ENCODE data around the gene SCN1A. TPM values are rescaled to one million over a fixed set of nuclear protein-coding genes. Genes with fewer than 3 reads are reported as not detected.

The SCN1A gene
- total RNA-seq, 1 donor, result 0.72 TPM

GRCh38 chr2:166167449-166167848 is 39.6 kb upstream of the SCN1A start:
- Histone ChIP-seq H3K27me3 (ENCODE audit: insufficient read depth, low read length) (no peaks in the 10 kb centered on the region), H3K9me3 (ENCODE audit: low read depth, low read length) (no peaks in the 10 kb centered on the region), H2AFZ (ENCODE audit: low read length) (no peak overlapping the region), H3K27ac (ENCODE audit: low read depth, low read length) (no peak overlapping the region), H4K20me1 (ENCODE audit: insufficient read depth, low read length) (no peaks in the 10 kb centered on the region), H3K4me2 (ENCODE audit: insufficient read depth, low read length) (no peak overlapping the region), H3K79me2 (ENCODE audit: insufficient read depth, low read length) (no peaks in the 10 kb centered on the region), H3K36me3 (ENCODE audit: insufficient read depth, low read length) (no peaks in the 10 kb centered on the region), H3K4me1 (ENCODE audit: insufficient read depth, low read length) (no peaks in the 10 kb centered on the region), H3K4me3 (ENCODE audit: insufficient read depth, low read length) (no peak overlapping the region)
- no peak for DNase-seq (ENCODE audit: insufficient read length, low spot score, missing footprints)
- TF ChIP-seq, protein P1, sequence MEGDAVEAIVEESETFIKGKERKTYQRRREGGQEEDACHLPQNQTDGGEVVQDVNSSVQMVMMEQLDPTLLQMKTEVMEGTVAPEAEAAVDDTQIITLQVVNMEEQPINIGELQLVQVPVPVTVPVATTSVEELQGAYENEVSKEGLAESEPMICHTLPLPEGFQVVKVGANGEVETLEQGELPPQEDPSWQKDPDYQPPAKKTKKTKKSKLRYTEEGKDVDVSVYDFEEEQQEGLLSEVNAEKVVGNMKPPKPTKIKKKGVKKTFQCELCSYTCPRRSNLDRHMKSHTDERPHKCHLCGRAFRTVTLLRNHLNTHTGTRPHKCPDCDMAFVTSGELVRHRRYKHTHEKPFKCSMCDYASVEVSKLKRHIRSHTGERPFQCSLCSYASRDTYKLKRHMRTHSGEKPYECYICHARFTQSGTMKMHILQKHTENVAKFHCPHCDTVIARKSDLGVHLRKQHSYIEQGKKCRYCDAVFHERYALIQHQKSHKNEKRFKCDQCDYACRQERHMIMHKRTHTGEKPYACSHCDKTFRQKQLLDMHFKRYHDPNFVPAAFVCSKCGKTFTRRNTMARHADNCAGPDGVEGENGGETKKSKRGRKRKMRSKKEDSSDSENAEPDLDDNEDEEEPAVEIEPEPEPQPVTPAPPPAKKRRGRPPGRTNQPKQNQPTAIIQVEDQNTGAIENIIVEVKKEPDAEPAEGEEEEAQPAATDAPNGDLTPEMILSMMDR (IDR thresholded peaks at IDR 0.05; ENCODE audit: extremely low read depth, low read depth, low read length), result no peak

DNA sequence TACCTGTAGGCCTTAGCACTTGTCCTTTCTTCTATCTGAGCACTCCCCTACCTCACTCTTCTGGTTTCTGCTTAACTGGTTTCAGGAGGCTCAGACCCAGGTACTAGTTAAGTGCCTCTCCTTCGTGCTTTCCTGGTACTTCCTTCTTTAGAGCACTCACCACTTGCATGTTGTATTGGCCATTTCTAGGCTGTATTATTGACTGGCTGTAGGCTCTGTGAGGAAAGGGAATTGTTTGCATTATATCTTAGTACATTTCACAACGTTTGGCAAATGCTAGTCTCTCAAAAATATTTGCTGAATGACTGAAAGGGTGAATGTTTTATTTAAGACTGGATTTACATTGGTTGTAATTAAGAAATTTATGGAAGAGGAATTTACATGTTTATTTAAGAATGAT is 36.0 kb upstream of the SCN1A start:
- no peak overlapping the region for H3K4me3 ChIP-seq (ENCODE audit: insufficient read depth, low read length)
- no peaks in the 10 kb centered on the region for H3K36me3 ChIP-seq (ENCODE audit: insufficient read depth, low read length)
- no peaks in the 10 kb centered on the region for H3K4me1 ChIP-seq (ENCODE audit: insufficient read depth, low read length)
- H3K27me3 ChIP-seq (ENCODE audit: insufficient read depth, low read length), result no peaks in the 10 kb centered on the region
- H2AFZ ChIP-seq (ENCODE audit: low read length), result no peak overlapping the region
- no peaks in the 10 kb centered on the region for H3K9me3 ChIP-seq (ENCODE audit: low read depth, low read length)
- H3K4me2 ChIP-seq (ENCODE audit: insufficient read depth, low read length), result no peak overlapping the region
- H3K27ac ChIP-seq (ENCODE audit: low read depth, low read length), result no peak overlapping the region
- DNase-seq (ENCODE audit: insufficient read length, low spot score, missing footprints), result no peak
- no peaks in the 10 kb centered on the region for H4K20me1 ChIP-seq (ENCODE audit: insufficient read depth, low read length)
- no peaks in the 10 kb centered on the region for H3K79me2 ChIP-seq (ENCODE audit: insufficient read depth, low read length)
- TF ChIP-seq, protein P1 (IDR thresholded peaks at IDR 0.05; ENCODE audit: extremely low read depth, low read depth, low read length), result no peak

- Histone ChIP-seq H3K36me3 (ENCODE audit: insufficient read depth, low read length) (no peaks in the 10 kb centered on the region), H3K9me3 (ENCODE audit: low read depth, low read length) (no peaks in the 10 kb centered on the region), H3K27me3 (ENCODE audit: insufficient read depth, low read length) (no peaks in the 10 kb centered on the region), H3K79me2 (ENCODE audit: insufficient read depth, low read length) (no peaks in the 10 kb centered on the region), H3K4me2 (ENCODE audit: insufficient read depth, low read length) (no peak overlapping the region), H4K20me1 (ENCODE audit: insufficient read depth, low read length) (no peaks in the 10 kb centered on the region), H3K27ac (ENCODE audit: low read depth, low read length) (no peak overlapping the region), H3K4me3 (ENCODE audit: insufficient read depth, low read length) (no peak overlapping the region), H3K4me1 (ENCODE audit: insufficient read depth, low read length) (no peaks in the 10 kb centered on the region), H2AFZ (ENCODE audit: low read length) (no peak overlapping the region)
- DNase-seq (ENCODE audit: insufficient read length, low spot score, missing footprints), result no peak
- TF ChIP-seq, protein P1 (IDR thresholded peaks at IDR 0.05; ENCODE audit: extremely low read depth, low read depth, low read length), result no peak
Measured at GRCh38 chr2:166158546-166158945, 30.7 kb upstream of the SCN1A start.

DNA sequence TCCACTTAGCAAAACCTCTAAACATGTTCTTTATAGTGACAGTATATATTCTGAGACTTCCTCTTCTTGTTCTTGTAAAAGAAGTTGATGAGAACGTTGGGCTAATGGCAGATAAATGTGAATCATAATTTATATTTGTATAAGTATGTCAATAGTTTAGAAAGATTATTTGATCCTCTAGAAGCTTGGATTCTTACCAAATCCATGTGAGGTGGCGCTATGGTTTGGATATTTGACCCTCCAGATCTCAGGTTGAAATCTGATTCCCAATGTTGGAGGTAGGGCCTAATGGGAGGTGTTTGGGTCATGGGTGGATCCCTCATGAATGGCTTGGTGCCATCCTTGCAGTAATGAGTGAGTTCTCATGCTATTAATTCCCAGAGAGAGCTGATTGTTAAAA is 29.8 kb upstream of the SCN1A start:
- H3K27me3 ChIP-seq (ENCODE audit: insufficient read depth, low read length), result no peaks in the 10 kb centered on the region
- H3K36me3 ChIP-seq (ENCODE audit: insufficient read depth, low read length), result no peaks in the 10 kb centered on the region
- no peak overlapping the region for H3K27ac ChIP-seq (ENCODE audit: low read depth, low read length)
- TF ChIP-seq, protein P1 (IDR thresholded peaks at IDR 0.05; ENCODE audit: extremely low read depth, low read depth, low read length), result no peak
- H2AFZ ChIP-seq (ENCODE audit: low read length), result no peak overlapping the region
- H3K4me1 ChIP-seq (ENCODE audit: insufficient read depth, low read length), result no peaks in the 10 kb centered on the region
- H3K79me2 ChIP-seq (ENCODE audit: insufficient read depth, low read length), result no peaks in the 10 kb centered on the region
- no peak for DNase-seq (ENCODE audit: insufficient read length, low spot score, missing footprints)
- H3K4me3 ChIP-seq (ENCODE audit: insufficient read depth, low read length), result no peak overlapping the region
- no peaks in the 10 kb centered on the region for H4K20me1 ChIP-seq (ENCODE audit: insufficient read depth, low read length)
- H3K9me3 ChIP-seq (ENCODE audit: low read depth, low read length), result no peaks in the 10 kb centered on the region
- no peak overlapping the region for H3K4me2 ChIP-seq (ENCODE audit: insufficient read depth, low read length)
